Measurements from ENCODE around the gene SCMH1.

DNA sequence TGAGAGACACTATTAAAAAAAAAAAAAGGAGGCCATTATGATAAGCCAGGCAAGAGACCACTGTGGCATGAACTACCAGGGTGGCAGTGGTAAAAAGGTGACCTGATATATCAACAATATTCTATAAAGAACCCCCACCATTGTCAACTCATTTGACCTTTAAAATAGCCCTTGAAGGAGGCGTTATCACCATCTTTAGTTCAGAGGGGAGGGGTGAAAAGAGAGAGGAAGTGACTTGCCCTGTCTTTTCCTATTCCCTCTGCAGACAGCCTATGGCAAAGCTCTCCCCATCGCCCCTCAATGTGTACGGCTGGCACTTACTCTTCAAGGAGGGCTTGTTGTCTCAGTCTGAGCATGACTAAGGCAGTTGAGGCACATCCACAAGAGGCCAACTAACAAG is 208.8 kb downstream of the SCMH1 start:
- TF ChIP-seq, protein P1, sequence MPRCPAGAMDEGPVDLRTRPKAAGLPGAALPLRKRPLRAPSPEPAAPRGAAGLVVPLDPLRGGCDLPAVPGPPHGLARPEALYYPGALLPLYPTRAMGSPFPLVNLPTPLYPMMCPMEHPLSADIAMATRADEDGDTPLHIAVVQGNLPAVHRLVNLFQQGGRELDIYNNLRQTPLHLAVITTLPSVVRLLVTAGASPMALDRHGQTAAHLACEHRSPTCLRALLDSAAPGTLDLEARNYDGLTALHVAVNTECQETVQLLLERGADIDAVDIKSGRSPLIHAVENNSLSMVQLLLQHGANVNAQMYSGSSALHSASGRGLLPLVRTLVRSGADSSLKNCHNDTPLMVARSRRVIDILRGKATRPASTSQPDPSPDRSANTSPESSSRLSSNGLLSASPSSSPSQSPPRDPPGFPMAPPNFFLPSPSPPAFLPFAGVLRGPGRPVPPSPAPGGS (IDR thresholded peaks at IDR 0.05), result no peak
- TF ChIP-seq TP53 (CRISPR knock-in tag; IDR thresholded peaks at IDR 0.05), result no peak
- TF ChIP-seq, protein P2, sequence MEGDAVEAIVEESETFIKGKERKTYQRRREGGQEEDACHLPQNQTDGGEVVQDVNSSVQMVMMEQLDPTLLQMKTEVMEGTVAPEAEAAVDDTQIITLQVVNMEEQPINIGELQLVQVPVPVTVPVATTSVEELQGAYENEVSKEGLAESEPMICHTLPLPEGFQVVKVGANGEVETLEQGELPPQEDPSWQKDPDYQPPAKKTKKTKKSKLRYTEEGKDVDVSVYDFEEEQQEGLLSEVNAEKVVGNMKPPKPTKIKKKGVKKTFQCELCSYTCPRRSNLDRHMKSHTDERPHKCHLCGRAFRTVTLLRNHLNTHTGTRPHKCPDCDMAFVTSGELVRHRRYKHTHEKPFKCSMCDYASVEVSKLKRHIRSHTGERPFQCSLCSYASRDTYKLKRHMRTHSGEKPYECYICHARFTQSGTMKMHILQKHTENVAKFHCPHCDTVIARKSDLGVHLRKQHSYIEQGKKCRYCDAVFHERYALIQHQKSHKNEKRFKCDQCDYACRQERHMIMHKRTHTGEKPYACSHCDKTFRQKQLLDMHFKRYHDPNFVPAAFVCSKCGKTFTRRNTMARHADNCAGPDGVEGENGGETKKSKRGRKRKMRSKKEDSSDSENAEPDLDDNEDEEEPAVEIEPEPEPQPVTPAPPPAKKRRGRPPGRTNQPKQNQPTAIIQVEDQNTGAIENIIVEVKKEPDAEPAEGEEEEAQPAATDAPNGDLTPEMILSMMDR (IDR thresholded peaks at IDR 0.05), result no peak
- TF ChIP-seq HOXB13 (CRISPR knock-in tag; IDR thresholded peaks at IDR 0.05; ENCODE audit: low read depth), result no peak
- no peak for TF ChIP-seq EHMT2 (IDR thresholded peaks at IDR 0.05; ENCODE audit: low read depth)
- no peak for TF ChIP-seq EP300 (IDR thresholded peaks at IDR 0.05)
- TF ChIP-seq, protein P3, sequence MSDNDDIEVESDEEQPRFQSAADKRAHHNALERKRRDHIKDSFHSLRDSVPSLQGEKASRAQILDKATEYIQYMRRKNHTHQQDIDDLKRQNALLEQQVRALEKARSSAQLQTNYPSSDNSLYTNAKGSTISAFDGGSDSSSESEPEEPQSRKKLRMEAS (IDR thresholded peaks at IDR 0.05), result no peak
- no peak for TF ChIP-seq MAZ (IDR thresholded peaks at IDR 0.05; ENCODE audit: borderline replicate concordance, low read depth, low read length)
- TF ChIP-seq, protein P4, sequence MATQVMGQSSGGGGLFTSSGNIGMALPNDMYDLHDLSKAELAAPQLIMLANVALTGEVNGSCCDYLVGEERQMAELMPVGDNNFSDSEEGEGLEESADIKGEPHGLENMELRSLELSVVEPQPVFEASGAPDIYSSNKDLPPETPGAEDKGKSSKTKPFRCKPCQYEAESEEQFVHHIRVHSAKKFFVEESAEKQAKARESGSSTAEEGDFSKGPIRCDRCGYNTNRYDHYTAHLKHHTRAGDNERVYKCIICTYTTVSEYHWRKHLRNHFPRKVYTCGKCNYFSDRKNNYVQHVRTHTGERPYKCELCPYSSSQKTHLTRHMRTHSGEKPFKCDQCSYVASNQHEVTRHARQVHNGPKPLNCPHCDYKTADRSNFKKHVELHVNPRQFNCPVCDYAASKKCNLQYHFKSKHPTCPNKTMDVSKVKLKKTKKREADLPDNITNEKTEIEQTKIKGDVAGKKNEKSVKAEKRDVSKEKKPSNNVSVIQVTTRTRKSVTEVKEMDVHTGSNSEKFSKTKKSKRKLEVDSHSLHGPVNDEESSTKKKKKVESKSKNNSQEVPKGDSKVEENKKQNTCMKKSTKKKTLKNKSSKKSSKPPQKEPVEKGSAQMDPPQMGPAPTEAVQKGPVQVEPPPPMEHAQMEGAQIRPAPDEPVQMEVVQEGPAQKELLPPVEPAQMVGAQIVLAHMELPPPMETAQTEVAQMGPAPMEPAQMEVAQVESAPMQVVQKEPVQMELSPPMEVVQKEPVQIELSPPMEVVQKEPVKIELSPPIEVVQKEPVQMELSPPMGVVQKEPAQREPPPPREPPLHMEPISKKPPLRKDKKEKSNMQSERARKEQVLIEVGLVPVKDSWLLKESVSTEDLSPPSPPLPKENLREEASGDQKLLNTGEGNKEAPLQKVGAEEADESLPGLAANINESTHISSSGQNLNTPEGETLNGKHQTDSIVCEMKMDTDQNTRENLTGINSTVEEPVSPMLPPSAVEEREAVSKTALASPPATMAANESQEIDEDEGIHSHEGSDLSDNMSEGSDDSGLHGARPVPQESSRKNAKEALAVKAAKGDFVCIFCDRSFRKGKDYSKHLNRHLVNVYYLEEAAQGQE (IDR thresholded peaks at IDR 0.05), result no peak
- TF ChIP-seq KDM5A (IDR thresholded peaks at IDR 0.05), result no peak
